NK-92 (cell line): Measurements from ENCODE around the gene COL4A1.

ENCODE experiments used
- DNase-seq: peaks from one replicate; lab custom pipeline; 2025; ENCODE audit not compliant: unreplicated experiment; lab: John Stamatoyannopoulos, UW

Gene COL4A1

GRCh38 chr13:110099922-110100321, 207.0 kb downstream of the COL4A1 start:
- DNase-seq, result no peak
